Mammary epithelial cell (primary cell): ENCODE results near the gene PEA15.

ENCODE experiments used
- EZH2 ChIP-seq: IDR thresholded peaks from 2 replicates; pipeline ENCODE4 v1.6.1; 2012; ENCODE audit warnings: low read length, inconsistent platforms, borderline replicate concordance
- TF ChIP-seq, protein P1 (sequence below), 2 donors: IDR thresholded peaks in 1 of 2; conservative IDR thresholded peaks in 1 of 2; 2 replicates each; pipeline ENCODE4 v1.5.1; 2011 to 2012; ENCODE audit warnings: inconsistent platforms in 2 of 2, low read length in 2 of 2, mild to moderate bottlenecking in 2 of 2, control low read depth in 1 of 2, low read depth in 1 of 2; ENCODE audit not compliant: insufficient read depth in 1 of 2; ENCODE audit errors: extremely low read depth in 1 of 2

DNA sequence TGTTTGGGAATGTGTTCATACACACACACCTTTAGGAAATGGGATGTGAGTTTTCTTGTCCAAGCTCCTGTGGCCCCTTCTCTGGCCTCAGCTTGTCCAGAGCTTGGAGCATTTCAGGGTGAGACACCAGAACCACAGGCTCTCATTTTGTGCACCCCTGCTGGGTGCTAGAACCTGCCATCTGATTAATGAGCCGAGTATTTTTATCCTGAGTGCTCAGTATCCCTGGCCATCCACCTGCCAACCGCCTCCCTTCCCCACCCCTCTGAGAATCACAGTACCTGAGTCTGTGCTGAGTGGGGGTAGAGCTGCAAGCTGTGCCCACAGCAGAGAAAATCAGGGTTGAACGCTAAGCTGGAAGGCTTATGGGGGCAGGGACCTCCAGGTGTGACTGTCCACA lies 13.4 kb upstream of the PEA15 start:
- TF ChIP-seq, protein P1, sequence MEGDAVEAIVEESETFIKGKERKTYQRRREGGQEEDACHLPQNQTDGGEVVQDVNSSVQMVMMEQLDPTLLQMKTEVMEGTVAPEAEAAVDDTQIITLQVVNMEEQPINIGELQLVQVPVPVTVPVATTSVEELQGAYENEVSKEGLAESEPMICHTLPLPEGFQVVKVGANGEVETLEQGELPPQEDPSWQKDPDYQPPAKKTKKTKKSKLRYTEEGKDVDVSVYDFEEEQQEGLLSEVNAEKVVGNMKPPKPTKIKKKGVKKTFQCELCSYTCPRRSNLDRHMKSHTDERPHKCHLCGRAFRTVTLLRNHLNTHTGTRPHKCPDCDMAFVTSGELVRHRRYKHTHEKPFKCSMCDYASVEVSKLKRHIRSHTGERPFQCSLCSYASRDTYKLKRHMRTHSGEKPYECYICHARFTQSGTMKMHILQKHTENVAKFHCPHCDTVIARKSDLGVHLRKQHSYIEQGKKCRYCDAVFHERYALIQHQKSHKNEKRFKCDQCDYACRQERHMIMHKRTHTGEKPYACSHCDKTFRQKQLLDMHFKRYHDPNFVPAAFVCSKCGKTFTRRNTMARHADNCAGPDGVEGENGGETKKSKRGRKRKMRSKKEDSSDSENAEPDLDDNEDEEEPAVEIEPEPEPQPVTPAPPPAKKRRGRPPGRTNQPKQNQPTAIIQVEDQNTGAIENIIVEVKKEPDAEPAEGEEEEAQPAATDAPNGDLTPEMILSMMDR (conservative IDR thresholded peaks at IDR 0.05 in 1 of 2, IDR thresholded peaks at IDR 0.05 in 1 of 2; ENCODE audit: extremely low read depth in 1 of 2, insufficient read depth in 1 of 2, low read depth in 1 of 2, low read length in 2 of 2), result no peak
- no peak for TF ChIP-seq EZH2
